Activated naive CD8-positive, alpha-beta T cell treated with anti-CD3 and anti-CD28 coated beads, Interleukin-2, amount 10 ng/mL, durations not matched to agents 7 days and 5 days (primary cell): ENCODE measurements around the gene MMP8. TPM values are rescaled to one million over a fixed set of nuclear protein-coding genes. Genes with fewer than 3 reads are reported as not detected.

Experiments
- ATAC-seq: fragments of 150-1000 bp; cut with Tn5 transposase; one replicate; pipeline ENCODE4 v1.10.0; 2021; ENCODE audit warnings: low read depth, moderate library complexity
- POLR2A ChIA-PET: fragments of 350-600 bp; sonication (Branson Sonifier 250); formaldehyde crosslinking; loops from one replicate; lab custom pipeline; 2021; ENCODE audit warnings: antibody characterized with exemption; lab: Charles Lee
- DNase-seq: peaks from one replicate; pipeline ENCODE4 v3.0.0; 2021
- H3K27ac Mint-ChIP-seq: one replicate; pipeline ENCODE4 v1.8.0; 2022; ENCODE audit warnings: mild to moderate bottlenecking, mixed read lengths
- H3K27me3 Mint-ChIP-seq: one replicate; pipeline ENCODE4 v1.8.0; 2022; ENCODE audit warnings: mild to moderate bottlenecking, moderate library complexity, mixed read lengths
- H3K36me3 Mint-ChIP-seq: one replicate; pipeline ENCODE4 v1.8.0; 2021; ENCODE audit warnings: mild to moderate bottlenecking, mixed read lengths
- H3K4me1 Mint-ChIP-seq: one replicate; pipeline ENCODE4 v1.8.0; 2021; ENCODE audit warnings: mixed read lengths
- H3K4me3 Mint-ChIP-seq: one replicate; pipeline ENCODE4 v1.8.0; 2022; ENCODE audit warnings: mild to moderate bottlenecking, moderate library complexity, mixed read lengths
- H3K9me3 Mint-ChIP-seq: one replicate; pipeline ENCODE4 v1.8.0; 2021; ENCODE audit warnings: mixed read lengths
- total RNA-seq, 2 experiments: library from RNA; stranded (reverse); gene quantifications; one replicate each; pipeline ENCODE4 v1.2.3, GENCODE V29; 2021

Gene MMP8, protein sequence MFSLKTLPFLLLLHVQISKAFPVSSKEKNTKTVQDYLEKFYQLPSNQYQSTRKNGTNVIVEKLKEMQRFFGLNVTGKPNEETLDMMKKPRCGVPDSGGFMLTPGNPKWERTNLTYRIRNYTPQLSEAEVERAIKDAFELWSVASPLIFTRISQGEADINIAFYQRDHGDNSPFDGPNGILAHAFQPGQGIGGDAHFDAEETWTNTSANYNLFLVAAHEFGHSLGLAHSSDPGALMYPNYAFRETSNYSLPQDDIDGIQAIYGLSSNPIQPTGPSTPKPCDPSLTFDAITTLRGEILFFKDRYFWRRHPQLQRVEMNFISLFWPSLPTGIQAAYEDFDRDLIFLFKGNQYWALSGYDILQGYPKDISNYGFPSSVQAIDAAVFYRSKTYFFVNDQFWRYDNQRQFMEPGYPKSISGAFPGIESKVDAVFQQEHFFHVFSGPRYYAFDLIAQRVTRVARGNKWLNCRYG
- total RNA-seq: not detected

DNA sequence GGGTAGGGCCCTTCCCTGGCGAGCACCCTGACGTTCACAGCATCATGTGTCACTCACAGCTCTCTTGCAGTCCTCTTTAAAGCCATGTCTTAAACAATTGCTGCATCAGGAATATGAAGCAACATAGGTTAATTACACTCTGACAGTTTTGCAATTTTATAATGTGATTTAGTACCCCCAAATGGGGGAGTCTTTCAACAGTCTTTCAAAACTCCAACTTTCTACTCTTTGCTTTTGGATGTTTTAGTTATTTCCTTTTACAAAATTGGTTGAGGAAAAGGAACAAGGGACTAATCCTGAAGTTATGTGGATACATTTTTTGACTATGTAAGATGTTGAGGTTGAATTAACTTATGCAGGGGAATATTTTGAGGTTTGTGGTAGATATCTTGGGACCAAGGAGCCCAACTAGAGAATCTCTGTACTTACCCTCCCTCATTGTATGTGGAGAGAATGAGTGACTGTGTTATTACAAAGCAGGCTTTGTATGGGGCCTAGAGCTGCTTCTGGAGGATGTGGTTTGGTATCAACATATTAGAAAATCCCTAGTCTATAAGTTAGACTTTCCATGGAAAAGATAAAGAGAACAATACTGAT lies at the start of gene MMP8:
Gene MMP8, minus strand, starts transcription at position 51 of the 597 bp plus-strand sequence. CDS start 99 bp downstream, outside the sequence.
- Mint-ChIP-seq H3K9me3 (no peaks in the 10 kb centered on the region), H3K27ac (no peak within 1 kb of the TSS), H3K4me1 (no peaks in the 10 kb centered on the region), H3K27me3 (peaks cover 9% of the 10 kb centered on the region), H3K4me3 (no peak within 1 kb of the TSS), H3K36me3 (no peaks in the 10 kb centered on the region)
- DNase-seq: no peak
- POLR2A ChIA-PET: no interaction called here
- no peak for ATAC-seq

- POLR2A ChIA-PET: no interaction called here
- Mint-ChIP-seq H3K4me3 (no peak overlapping the region), H3K9me3 (no peaks in the 10 kb centered on the region), H3K27me3 (peaks cover 8% of the 10 kb centered on the region), H3K27ac (no peak overlapping the region), H3K4me1 (no peaks in the 10 kb centered on the region), H3K36me3 (no peaks in the 10 kb centered on the region)
- DNase-seq (no peak), ATAC-seq (no peak)
Measured at GRCh38 chr11:102773386-102773785, 48.6 kb upstream of the MMP8 start.

GRCh38 chr11:102771351-102771750 lies 46.6 kb upstream of the MMP8 start:
- ATAC-seq (no peak), DNase-seq (no peak)
- Mint-ChIP-seq H3K4me1 (no peaks in the 10 kb centered on the region), H3K4me3 (no peak overlapping the region), H3K36me3 (no peaks in the 10 kb centered on the region), H3K27me3 (peaks cover 7% of the 10 kb centered on the region), H3K27ac (no peak overlapping the region), H3K9me3 (no peaks in the 10 kb centered on the region)
- POLR2A ChIA-PET: no interaction called here

DNA sequence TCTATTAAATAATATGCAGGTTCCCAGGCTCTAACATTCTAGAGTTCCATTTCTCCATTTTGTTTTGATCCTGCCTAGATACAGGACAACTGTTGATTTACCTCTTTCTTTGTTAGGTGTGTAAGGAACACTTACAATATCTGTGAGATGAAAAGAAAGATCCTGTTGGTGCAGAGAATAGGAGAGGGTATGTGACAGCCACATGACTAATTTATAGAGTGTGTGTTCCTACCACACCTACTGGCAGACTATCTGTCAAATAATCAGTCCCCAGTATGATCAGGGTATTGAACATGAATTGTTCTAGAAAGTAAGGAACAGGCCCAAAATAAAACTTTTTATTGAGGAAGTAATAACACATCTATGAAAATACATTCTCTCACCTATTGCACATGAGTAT lies 45.4 kb upstream of the MMP8 start:
- Mint-ChIP-seq H3K27ac (no peak overlapping the region), H3K4me3 (no peak overlapping the region)

DNA sequence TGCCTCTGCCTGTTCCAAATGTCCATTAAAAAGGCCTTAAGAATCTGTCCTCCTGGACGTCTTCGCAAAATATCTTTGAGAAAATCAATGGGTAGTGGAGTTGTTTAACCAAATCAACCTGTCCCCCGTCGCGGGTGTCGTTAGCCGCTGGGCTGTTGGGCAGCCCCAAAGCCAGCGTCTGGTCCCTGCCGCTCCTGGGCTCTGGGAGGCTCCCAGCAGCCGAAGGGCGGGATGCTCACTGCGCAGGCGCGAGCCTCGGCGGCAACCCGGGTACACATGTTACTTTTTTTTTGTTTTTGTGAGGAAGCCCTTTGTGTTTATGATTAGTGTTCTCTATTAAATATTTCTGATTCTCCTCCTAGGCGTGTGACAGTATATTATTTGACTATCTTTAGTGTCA lies 43.0 kb upstream of the MMP8 start:
- Mint-ChIP-seq H3K27me3 (peaks cover 9% of the 10 kb centered on the region), H3K27ac (no peak overlapping the region), H3K4me3 (no peak overlapping the region), H3K9me3 (no peaks in the 10 kb centered on the region), H3K36me3 (no peaks in the 10 kb centered on the region), H3K4me1 (no peaks in the 10 kb centered on the region)
- ATAC-seq (no peak), DNase-seq (no peak)
- POLR2A ChIA-PET: no interaction called here

More for the DNA sequence above, 45.4 kb upstream of the MMP8 start:
- peaks cover 7% of the 10 kb centered on the region for H3K27me3 Mint-ChIP-seq
- no peaks in the 10 kb centered on the region for H3K4me1 Mint-ChIP-seq
- no peaks in the 10 kb centered on the region for H3K36me3 Mint-ChIP-seq
- DNase-seq (no peak), ATAC-seq (no peak)
- H3K9me3 Mint-ChIP-seq: no peaks in the 10 kb centered on the region
- POLR2A ChIA-PET: no interaction called here

- Mint-ChIP-seq H3K27ac (no peak overlapping the region), H3K4me1 (peaks cover 2% of the 10 kb centered on the region), H3K4me3 (no peak overlapping the region), H3K9me3 (no peaks in the 10 kb centered on the region), H3K36me3 (no peaks in the 10 kb centered on the region), H3K27me3 (peaks cover 5% of the 10 kb centered on the region)
- POLR2A ChIA-PET: no interaction called here
- ATAC-seq: no peak
- no peak for DNase-seq
Measured at GRCh38 chr11:102763440-102763839, 38.7 kb upstream of the MMP8 start.

- POLR2A ChIA-PET: no interaction called here
- DNase-seq (no peak), ATAC-seq (no peak)
- H3K9me3 Mint-ChIP-seq: no peaks in the 10 kb centered on the region
- peaks cover 9% of the 10 kb centered on the region for H3K27me3 Mint-ChIP-seq
- no peaks in the 10 kb centered on the region for H3K36me3 Mint-ChIP-seq
- no peak overlapping the region for H3K4me3 Mint-ChIP-seq
- H3K4me1 Mint-ChIP-seq: peaks cover 2% of the 10 kb centered on the region
- H3K27ac Mint-ChIP-seq: no peak overlapping the region
Measured at GRCh38 chr11:102762361-102762767, 37.6 kb upstream of the MMP8 start.

DNA sequence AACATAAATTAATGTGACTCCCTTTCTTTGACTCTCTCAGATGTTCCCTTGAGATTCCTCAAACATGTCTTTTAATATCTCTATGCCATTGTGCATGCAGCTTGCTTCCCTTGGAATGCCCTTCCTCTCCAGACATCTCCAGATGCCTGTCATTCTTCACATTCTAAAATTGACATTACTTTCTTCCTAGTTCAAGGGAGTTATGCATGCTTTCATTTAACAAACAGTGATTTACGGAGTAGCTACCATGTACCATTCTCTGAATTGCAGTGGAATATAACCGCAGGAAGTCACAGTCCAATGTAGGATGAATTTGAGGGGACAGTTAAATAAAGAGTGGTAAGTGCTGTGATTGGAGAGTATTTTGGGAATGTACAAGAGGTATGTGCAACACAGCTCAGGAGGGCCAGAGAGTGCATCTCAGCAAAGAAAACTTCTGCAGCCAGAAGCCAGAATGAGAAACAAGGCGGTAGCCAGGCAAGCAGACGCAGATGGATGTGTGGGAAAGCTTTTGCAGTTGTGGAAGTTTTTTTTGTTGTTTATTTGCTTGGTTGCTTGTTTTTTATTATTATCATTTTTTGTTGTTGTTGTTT lies 37.0 kb upstream of the MMP8 start:
- POLR2A ChIA-PET: no interaction called here
- no peak overlapping the region for H3K27ac Mint-ChIP-seq
- H3K9me3 Mint-ChIP-seq: no peaks in the 10 kb centered on the region
- ATAC-seq: no peak
- H3K4me3 Mint-ChIP-seq: no peak overlapping the region
- no peak for DNase-seq
- H3K27me3 Mint-ChIP-seq: peaks cover 11% of the 10 kb centered on the region
- no peaks in the 10 kb centered on the region for H3K36me3 Mint-ChIP-seq
- peaks cover 2% of the 10 kb centered on the region for H3K4me1 Mint-ChIP-seq

- no peak for ATAC-seq
- H3K36me3 Mint-ChIP-seq: no peaks in the 10 kb centered on the region
- no peaks in the 10 kb centered on the region for H3K9me3 Mint-ChIP-seq
- no peak overlapping the region for H3K4me3 Mint-ChIP-seq
- POLR2A ChIA-PET: no interaction called here
- no peak for DNase-seq
- peaks cover 11% of the 10 kb centered on the region for H3K27me3 Mint-ChIP-seq
- no peak overlapping the region for H3K27ac Mint-ChIP-seq
- H3K4me1 Mint-ChIP-seq: peaks cover 2% of the 10 kb centered on the region
Measured at GRCh38 chr11:102760344-102761035, 35.7 kb upstream of the MMP8 start.

- peaks cover 2% of the 10 kb centered on the region for H3K4me1 Mint-ChIP-seq
- H3K36me3 Mint-ChIP-seq: no peaks in the 10 kb centered on the region
- no peak overlapping the region for H3K27ac Mint-ChIP-seq
- POLR2A ChIA-PET: no interaction called here
- DNase-seq: no peak
- no peaks in the 10 kb centered on the region for H3K9me3 Mint-ChIP-seq
- peaks cover 12% of the 10 kb centered on the region for H3K27me3 Mint-ChIP-seq
- no peak for ATAC-seq
- H3K4me3 Mint-ChIP-seq: no peak overlapping the region
Measured at GRCh38 chr11:102757823-102758549, 33.2 kb upstream of the MMP8 start.

GRCh38 chr11:102753267-102753666 lies 28.5 kb upstream of the MMP8 start:
- H3K4me3 Mint-ChIP-seq: no peak overlapping the region
- H3K36me3 Mint-ChIP-seq: no peaks in the 10 kb centered on the region
- H3K9me3 Mint-ChIP-seq: no peaks in the 10 kb centered on the region
- ATAC-seq: no peak
- no peaks in the 10 kb centered on the region for H3K4me1 Mint-ChIP-seq
- peaks cover 21% of the 10 kb centered on the region for H3K27me3 Mint-ChIP-seq
- DNase-seq: no peak
- no peak overlapping the region for H3K27ac Mint-ChIP-seq
- POLR2A ChIA-PET: no interaction called here

DNA sequence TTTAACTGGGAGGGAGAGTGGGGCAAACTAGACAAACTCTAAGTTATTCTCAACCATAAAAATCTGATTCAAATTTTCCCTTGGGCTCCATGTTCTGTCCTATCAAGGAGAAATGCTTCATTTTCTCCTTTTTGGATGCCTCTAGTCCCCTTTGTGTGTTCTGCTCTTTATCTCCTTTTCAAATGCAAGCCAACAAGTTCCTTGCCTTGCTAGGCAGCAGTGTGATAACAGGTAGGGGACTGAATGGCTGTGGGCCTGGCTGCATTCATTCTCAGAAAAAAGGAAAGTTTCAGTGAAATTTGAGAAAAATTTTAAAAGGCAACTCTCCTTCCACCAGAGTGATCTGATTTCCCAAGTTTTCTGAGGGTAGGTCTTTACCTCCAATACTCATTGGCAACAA lies 26.9 kb upstream of the MMP8 start:
- no peak for DNase-seq
- no peak for ATAC-seq
- POLR2A ChIA-PET: no interaction called here
- Mint-ChIP-seq H3K4me3 (no peak overlapping the region), H3K27me3 (peaks cover 16% of the 10 kb centered on the region), H3K4me1 (no peaks in the 10 kb centered on the region), H3K36me3 (no peaks in the 10 kb centered on the region), H3K9me3 (no peaks in the 10 kb centered on the region), H3K27ac (no peak overlapping the region)
